ENCODE data around the gene CIAO2A. TPM values are rescaled to one million over a fixed set of nuclear protein-coding genes. Genes with fewer than 3 reads are reported as not detected.
A peak's percentile ranks its signal among the peaks of the same experiment; 100 is the strongest.
"Not testable (repeated sequence)": the region's sequence is repeated elsewhere in the genome, so short reads cannot be mapped to it uniquely, and the experiment has no call there.

Gene CIAO2A
- total RNA-seq, 1 donor from 2014 or later, result 2.4 TPM

DNA sequence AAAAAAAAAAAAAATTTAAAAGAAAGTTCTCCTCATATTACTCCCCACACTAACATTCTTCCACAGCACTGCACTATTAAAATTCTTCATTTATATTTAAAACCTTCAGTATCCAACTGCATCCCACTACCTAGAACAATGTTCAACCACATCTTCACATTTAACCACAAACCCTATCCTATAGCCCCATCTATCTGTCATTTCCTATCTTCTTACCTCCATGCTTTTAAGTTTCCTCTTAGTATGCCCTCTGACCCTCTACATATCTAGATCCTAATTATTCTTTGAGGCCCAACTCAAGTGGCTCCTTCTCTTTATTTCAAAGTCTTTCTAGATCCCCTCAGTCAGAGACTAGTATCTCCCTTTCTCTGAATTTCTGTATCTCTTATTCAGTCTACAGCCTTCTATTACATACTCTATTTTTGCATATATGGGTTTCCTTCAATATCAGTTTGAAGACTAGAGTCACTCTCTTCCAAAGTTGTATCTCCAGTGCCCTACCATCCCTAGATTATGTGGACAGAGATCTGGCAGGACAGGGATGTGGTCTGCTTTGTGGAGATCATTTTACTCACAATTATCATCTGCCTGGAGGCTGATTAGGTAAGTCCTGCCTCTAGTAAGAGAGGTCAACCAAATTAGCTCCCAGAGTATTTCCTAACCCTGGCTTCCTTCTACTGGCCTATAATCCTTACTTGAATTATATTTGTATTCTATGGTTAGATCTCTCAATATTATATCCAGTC, 1.4 kb downstream of the CIAO2A start:
- H3K27ac ChIP-seq, result peak overlapping the region in 1 of 2 donors; percentile 79
- intact Hi-C loops (cut with DNase I), result loop anchor here (2.0 to 10.0 kb wide), 3 partner anchors 71 to 497 kb away; partner anchors contain the start of genes FBXL22, PCLAF, PPIB and TRIP4
- TF ChIP-seq, protein P1, sequence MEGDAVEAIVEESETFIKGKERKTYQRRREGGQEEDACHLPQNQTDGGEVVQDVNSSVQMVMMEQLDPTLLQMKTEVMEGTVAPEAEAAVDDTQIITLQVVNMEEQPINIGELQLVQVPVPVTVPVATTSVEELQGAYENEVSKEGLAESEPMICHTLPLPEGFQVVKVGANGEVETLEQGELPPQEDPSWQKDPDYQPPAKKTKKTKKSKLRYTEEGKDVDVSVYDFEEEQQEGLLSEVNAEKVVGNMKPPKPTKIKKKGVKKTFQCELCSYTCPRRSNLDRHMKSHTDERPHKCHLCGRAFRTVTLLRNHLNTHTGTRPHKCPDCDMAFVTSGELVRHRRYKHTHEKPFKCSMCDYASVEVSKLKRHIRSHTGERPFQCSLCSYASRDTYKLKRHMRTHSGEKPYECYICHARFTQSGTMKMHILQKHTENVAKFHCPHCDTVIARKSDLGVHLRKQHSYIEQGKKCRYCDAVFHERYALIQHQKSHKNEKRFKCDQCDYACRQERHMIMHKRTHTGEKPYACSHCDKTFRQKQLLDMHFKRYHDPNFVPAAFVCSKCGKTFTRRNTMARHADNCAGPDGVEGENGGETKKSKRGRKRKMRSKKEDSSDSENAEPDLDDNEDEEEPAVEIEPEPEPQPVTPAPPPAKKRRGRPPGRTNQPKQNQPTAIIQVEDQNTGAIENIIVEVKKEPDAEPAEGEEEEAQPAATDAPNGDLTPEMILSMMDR (IDR thresholded peaks at IDR 0.05), result no peak
- H3K4me3 ChIP-seq, result peak overlapping the region; percentile 59 to 79
- H3K27me3 ChIP-seq, result no peaks in the 10 kb centered on the region
- DNase-seq (ENCODE audit: low spot score in 2 of 2), result no peak
- H3K9me3 ChIP-seq, result no peaks in the 10 kb centered on the region
- H3K36me3 ChIP-seq, result peaks cover 2 to 22% of the 10 kb centered on the region in 2 donors
- H3K4me1 ChIP-seq, result peaks cover 13 to 21% of the 10 kb centered on the region in 2 donors

DNA sequence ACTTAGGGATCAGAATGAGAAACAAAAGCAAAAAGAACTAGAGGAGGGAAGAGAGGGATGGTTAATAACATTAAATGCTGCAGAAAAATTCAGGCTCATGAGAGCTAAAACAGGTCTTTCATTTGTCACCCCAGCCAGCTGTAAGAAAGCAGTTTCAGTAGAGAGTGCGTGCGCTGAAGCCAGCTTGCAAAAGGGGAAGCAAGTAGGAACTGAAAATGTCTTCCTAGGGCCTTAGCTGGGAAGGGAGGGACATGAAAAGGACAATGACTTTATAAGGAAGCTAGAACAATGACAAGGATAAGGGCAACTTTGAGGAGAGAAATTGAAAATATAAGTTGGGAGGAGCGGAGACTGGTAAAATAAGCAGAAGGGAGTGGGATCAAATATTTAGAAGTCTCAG, 3.1 kb downstream of the CIAO2A start:
- Histone ChIP-seq H3K36me3 (peaks cover 4 to 31% of the 10 kb centered on the region in 2 donors), H3K4me1 (peaks cover 8 to 16% of the 10 kb centered on the region in 2 donors), H3K4me3 (no peak overlapping the region), H3K9me3 (no peaks in the 10 kb centered on the region), H3K27ac (peak overlapping the region in 1 of 2 donors; percentile 8), H3K27me3 (no peaks in the 10 kb centered on the region)
- TF ChIP-seq, protein P1 (IDR thresholded peaks at IDR 0.05), result no peak
- DNase-seq (ENCODE audit: low spot score in 2 of 2), result no peak
- intact Hi-C loops (cut with DNase I), result loop anchor here (10.0 kb wide), 2 partner anchors 294 to 496 kb away; partner anchors contain the start of genes FBXL22, PCLAF and TRIP4

GRCh38 chr15:64089543-64090280, 3.9 kb downstream of the CIAO2A start:
- TF ChIP-seq, protein P1 (IDR thresholded peaks at IDR 0.05), result no peak
- DNase-seq (ENCODE audit: low spot score in 2 of 2), result no peak
- Histone ChIP-seq H3K4me1 (peaks cover 2 to 11% of the 10 kb centered on the region in 2 donors), H3K36me3 (peaks cover 12 to 39% of the 10 kb centered on the region in 2 donors), H3K27ac (peak overlapping the region; percentile 4 to 8), H3K4me3 (no peak overlapping the region), H3K9me3 (no peaks in the 10 kb centered on the region), H3K27me3 (no peaks in the 10 kb centered on the region)
- intact Hi-C loops (cut with DNase I), result loop anchor here (10.0 kb wide), 2 partner anchors 295 to 495 kb away; partner anchors contain the start of genes FBXL22, PCLAF and TRIP4

GRCh38 chr15:64082757-64083156, 10.9 kb downstream of the CIAO2A start:
- Histone ChIP-seq H3K36me3 (peaks cover 26 to 51% of the 10 kb centered on the region in 2 donors), H3K4me1 (no peaks in the 10 kb centered on the region), H3K27ac (no peak overlapping the region), H3K9me3 (no peaks in the 10 kb centered on the region), H3K4me3 (no peak overlapping the region), H3K27me3 (no peaks in the 10 kb centered on the region)
- no peak for DNase-seq (ENCODE audit: low spot score in 2 of 2)
- intact Hi-C loops (cut with DNase I), result no loop called here
- TF ChIP-seq, protein P1 (IDR thresholded peaks at IDR 0.05), result no peak

- H3K9me3 ChIP-seq; intact Hi-C loops (cut with DNase I): not testable (repeated sequence)
These were observed 20.1 kb downstream of the CIAO2A start for GRCh38 chr15:64073496-64073895.

GRCh38 chr15:64072812-64073211, 20.8 kb downstream of the CIAO2A start:
- intact Hi-C loops (cut with DNase I), result no loop called here
- H3K4me3 ChIP-seq, result no peak overlapping the region
- peaks cover 3 to 30% of the 10 kb centered on the region in 2 donors for H3K36me3 ChIP-seq
- DNase-seq (ENCODE audit: low spot score in 2 of 2), result no peak
- no peaks in the 10 kb centered on the region for H3K9me3 ChIP-seq
- H3K4me1 ChIP-seq, result no peaks in the 10 kb centered on the region
- no peak overlapping the region for H3K27ac ChIP-seq
- no peaks in the 10 kb centered on the region for H3K27me3 ChIP-seq
- TF ChIP-seq, protein P1 (IDR thresholded peaks at IDR 0.05), result no peak

More at GRCh38 chr15:64073496-64073895, 20.1 kb downstream of the CIAO2A start:
- not testable (repeated sequence) for H3K27ac ChIP-seq; H3K27me3 ChIP-seq; DNase-seq (ENCODE audit: low spot score in 2 of 2); H3K4me3 ChIP-seq; H3K4me1 ChIP-seq
- peaks cover 3 to 30% of the 10 kb centered on the region in 2 donors for H3K36me3 ChIP-seq
